GM15510 (cell line): ENCODE data around the gene MRPL58.

Experiments
- POLR2A ChIP-seq: IDR thresholded peaks from 3 replicates; pipeline ENCODE4 v1.6.1; 2011; ENCODE audit warnings: borderline replicate concordance; ENCODE audit not compliant: insufficient read length; ENCODE audit errors: extremely low read depth

The MRPL58 gene

DNA sequence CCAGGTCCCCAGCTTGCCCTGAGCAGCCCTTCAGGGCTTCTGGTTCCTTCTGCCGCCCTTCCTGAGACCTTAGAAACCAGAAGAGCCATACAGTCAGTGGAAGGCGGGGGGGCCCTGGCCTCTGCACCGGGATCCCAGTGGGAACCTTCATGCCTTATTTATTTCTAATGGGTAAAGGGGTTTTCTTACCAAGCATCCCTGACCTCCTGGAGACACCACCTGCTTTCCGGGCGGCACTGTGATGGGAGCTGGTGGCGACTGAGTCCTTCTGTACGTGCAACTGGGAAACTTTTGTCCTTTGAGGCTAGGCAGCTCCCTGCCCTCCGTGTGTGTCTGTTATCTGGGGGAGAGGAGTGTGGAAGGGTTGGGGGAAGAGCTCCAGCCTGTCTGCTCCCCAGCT is 7.2 kb upstream of the MRPL58 start:
- TF ChIP-seq POLR2A = no peak

DNA sequence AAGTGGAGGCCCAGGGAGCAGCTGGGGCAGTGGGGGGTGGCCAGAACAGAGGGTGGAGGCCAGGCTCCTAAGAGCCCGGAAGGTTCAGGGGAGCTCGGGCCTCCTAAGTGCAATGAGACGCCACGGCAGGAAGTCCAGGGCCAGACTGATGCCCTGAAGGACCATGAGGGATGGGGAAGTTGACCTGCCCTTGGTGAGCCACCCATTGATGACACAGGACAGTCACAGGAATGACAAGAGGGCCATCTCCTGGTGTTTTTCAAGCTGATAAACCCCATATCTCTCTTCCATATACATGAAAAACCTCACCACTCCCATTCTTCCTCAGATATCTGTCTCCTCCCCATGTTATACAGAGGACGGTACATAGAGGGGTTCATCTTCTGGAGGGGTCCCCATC is 5.8 kb upstream of the MRPL58 start:
- TF ChIP-seq POLR2A = no peak

DNA sequence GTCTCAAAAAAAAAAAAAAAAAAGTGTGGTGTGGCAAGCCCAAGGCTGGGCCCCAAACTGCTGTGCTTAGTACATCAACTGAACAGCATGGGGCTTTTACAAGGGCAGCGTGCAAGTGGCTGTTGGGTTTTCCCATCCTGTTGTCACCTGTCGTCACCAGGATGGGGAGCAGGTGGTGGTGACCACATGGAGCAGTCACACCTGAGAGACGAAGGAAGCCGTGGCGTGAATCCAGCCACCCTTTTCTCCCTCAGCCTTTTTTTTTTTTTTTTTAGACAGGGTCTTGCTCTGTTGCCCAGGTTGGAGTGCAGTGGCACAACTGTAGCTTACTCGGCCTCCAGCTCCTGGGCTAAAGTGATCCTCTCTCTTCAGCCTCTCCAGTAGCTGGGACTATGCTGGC is 4.1 kb upstream of the MRPL58 start:
- TF ChIP-seq POLR2A = no peak

DNA sequence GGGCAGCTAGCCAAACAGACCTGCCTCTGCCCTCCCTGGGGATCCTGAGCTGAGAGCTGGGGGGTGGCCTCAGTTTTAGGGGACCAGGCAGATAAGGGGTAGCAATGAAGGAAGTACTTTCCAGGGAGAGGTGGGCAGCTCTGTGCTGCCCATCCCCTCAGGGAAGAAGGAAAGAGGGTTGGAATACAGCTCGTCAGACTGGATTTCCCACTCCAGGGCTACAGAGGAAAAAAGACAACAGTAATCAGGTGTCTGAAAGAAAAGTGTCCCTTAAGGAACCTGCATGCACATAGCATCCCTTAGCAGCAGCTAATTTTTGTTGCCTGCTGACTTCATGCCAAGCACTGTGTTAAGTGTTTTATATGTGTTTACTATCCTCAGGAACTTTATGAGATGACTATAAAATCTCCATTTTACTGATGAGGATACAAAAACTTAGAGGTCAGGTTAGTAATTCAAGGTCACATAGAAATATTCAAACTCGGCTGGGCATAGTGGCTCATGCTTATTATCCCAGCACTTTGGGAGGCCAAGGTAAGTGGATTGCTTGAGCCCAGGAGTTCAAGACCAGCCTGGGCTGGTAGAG is 3.2 kb upstream of the MRPL58 start:
- no peak for TF ChIP-seq POLR2A

DNA sequence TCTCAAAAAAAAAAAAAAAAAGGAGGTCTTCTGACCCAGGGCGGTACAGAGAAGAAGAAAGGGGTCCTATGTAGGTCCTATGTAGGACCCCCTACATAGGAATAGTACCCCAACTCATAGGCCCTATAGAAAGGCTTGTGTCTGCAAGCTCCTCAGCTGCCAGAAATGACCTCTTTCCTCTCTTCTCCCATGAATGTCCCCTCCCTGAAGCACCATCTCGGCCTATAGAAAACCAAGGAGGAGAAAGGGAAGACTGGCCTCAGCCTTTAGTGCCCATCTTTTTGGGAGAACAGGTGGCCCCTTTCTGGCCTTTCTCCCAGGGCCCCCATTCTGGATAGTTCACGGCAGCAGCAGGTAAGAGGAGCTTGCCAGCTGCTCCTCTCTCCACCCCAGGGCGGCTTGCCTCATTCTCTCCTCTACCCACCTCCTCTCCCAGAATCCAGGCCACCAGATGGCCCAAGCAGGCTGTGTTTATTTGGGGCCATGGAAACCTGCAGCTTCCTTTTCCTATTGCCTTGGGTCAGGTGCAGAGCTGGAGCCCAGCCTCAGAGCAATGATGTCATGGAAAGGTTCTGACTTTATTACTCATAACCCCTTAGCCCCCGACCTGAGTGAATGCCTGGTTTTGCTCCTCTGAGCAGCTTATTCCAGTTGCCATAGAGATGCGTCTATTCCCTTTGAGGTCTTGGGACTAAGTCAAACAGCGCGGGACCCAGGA is 1.6 kb upstream of the MRPL58 start:
- TF ChIP-seq POLR2A = no peak

DNA sequence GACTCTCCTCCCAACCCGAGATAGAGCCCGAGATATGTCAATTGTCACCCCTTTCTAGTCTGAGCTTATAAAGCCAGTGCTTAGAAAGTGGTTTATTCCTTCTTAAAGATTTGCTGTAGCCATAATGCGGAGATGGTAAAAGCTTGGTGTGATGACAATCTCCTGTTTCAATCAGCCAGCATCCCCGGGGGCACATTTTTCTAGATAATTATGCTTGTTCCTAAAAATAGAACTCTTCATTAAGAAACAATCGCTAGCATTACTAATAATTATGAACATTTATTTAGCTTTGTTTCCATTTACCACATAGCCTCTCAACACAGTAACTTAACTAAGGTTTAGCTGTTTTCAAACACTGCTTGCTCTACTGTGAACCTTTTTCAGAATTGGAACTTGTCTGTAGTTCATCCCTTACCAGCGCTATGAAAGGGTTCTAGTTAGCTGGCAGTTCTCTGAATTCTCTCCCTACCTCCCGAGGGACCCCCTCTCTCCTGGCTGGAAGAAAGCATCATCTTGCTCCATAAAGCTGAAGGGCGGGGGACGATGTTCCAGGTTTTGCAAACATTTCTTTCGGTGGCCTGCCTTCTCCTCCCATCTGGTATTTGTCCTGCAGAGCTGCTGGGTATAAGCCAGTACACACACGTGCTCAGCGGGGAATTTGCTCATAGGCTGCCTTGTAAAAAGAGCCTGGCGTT is 922 bp upstream of the MRPL58 start:
- TF ChIP-seq POLR2A = no peak

DNA sequence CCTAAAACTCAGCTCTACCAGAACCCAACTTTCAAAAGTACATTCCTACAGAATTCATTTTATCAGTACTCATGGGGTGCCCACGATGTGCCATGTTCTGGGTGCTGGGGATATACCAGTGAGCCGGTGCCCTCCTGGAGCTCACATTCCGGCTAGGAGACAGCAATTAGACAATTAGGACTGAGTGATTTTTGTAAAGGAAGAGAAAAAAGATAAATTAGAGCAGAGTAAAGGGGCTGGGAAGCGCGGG is 449 bp upstream of the MRPL58 start:
- TF ChIP-seq POLR2A = no peak

DNA sequence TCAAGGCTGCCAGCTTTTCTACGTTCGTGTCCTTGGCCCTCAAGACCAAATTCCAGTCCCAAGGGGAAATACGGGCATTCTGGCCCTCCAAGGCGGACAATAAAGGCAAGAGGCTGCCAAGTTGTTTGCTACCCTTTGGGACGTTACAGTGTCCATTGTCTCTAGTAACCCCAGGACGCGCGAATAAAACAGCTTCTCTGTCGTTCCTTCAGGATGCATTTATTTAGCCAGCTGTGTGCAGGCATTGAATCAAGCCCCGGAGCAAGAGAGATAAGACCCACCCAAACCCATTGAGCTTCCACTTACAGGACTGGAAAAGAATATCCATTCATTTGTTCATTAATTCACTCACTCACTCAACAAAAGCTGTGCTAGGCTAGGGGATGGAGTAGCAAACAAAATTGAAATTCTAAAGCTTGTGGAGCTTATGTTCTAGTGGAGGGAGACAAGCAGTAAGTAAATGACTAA is 656 bp downstream of the MRPL58 start:
- no peak for TF ChIP-seq POLR2A

DNA sequence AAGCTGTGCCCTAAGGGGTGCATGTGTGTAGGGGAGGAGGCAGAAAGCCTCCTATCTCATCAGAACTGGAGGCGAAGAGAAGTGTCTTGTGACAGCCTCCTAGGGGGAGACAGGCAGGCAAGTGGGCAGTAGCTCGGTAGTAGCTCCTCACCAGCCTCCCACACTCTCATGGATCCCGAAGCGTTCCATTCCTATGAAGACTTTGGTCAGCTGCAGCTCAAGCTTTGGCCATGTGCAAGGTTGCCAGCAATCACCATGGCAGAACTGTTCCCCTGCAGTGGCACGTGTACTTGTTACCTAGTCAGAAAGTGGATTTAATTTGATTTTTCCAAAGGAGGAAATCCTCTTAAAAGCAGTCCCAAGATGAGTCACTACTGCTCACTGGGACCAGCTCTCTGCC is 6.7 kb downstream of the MRPL58 start:
- TF ChIP-seq POLR2A = no peak

DNA sequence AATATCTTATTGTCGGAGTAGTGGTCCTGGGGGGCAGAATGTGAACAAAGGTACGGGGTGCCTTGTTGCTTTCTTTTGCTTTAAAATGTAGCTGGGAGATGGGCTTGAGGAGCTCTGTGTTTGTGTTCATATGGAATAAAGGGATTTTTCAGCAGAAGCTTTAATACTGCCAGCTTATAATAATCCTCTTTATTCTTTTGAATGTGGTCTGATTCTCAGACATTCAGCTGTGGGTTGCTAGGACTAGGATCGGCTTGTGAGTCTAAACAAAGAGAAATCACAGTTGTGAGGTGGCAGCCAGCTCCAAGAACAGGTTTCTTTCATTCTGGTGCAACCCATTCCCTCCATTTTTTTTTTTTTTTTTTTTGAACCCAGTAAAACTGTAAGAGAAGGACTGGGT is 7.2 kb downstream of the MRPL58 start:
- TF ChIP-seq POLR2A = no peak

DNA sequence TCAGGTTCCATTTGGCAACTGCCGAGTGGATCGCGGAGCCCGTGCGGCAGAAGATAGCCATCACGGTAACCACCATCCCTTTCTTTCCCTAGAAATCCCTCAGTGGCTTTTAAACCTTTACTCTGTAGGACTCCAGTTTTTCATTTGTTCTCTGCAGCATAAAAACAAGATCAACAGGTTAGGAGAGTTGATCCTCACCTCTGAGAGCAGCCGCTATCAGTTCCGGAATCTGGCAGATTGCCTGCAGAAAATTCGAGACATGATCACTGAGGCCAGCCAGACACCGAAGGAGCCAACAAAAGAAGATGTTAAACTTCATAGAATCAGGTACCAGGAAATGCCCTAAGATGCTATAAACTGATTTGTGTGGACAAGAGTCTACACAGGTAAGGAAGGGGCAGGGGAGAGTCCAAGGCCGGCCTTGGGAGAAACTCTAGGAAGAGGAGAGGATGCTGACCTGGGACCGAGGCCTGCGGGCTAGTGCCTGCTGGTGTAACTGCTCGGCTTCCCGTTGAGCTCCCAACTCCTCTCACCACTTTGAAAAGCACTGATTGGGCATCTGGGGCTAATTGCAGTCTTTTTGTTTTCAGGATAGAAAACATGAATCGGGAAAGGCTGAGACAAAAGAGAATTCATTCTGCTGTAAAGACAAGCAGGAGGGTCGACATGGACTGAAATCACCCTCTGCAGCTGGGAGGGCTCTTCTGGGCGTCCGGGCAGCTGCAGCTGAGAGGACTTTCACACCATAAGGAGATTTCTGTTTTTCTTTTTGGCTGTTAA is 8.1 kb downstream of the MRPL58 start:
- TF ChIP-seq POLR2A = no peak

DNA sequence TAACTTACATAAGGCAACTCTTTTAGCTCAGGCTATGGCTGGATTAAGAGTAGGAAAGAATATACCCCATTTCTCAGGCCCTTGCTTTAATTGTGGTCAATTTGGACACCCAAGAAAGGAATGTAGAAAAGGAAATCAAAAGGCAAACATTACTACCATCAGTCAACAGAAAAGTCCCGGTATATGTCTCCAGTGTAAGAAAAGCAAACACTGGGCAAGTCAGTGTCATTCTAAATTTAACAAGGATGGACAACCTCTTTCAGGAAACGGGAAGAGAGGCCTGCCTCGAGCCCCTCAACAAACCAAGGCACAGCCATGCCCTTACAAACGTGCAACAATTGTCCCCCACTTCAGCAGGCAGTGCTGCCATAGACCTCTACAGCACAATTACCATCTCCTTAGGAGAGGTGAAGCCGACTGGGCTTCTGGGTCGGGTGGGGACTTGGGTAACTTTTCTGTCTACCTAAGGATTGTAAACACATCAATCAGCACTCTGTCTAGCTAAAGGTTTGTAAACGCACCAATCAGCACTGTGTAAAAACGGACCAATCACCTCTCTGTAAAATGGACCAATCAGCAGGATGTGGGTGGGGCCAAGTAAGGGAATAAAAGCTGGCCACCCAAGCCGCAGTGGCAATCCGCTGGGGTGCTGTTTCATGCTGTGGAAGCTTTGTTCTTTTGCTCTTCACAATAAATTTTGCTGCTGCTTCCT is 12.4 kb downstream of the MRPL58 start:
- TF ChIP-seq POLR2A = no peak

DNA sequence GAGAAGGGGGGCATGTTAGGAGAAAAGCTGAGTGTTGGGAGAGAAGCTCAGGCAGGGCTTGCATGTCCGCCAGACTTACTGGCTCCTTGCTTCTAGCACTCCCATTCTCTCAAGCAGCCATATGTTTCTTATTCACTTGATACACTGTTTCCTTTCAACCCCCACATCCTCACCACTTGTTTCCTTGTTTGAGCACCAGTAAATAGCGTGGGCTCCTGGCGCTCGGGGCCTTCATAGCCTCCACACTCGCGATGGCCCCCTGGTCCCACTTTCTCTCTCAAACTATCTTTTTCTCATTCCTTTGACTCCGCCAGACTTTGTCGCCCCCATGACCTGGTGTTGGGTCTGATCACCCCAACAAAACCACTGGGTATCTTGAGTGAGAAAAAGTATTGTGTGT is 17.7 kb downstream of the MRPL58 start:
- TF ChIP-seq POLR2A = no peak

DNA sequence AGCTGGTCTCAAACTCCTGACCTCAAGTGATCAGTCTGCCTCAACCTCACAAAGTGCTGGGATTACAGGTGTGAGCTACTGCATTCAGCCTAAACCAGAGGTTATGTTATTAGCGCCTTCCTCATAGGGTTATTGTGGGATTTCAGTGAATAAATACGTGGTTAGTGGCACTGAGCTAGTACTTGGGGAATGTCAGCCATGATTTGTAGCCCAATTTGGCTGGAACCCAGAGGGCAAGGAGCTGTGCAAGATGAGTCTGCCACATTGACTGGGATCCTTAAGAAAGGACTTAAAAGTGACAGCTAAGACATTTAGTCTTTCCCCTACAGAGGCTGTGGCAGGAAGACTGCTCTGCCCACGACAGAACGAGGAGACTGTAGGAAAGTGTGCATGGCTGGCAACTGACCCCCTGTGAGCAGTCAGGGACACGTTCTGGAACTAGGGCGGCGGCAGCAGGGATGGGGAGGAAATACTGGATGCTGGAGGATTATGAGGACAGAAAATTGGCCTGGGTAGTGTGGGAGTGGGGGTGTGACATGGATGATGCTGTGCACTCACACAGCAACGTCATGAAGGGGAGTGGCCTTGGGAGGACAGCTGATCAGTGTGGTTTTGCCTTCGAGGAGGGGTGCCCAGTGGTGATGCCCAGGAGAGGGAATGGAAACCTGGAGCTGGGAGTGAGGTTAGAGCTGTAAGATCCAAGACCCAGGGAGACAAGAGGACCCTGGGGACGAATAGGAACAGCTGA is 19.7 kb downstream of the MRPL58 start:
- TF ChIP-seq POLR2A = no peak

DNA sequence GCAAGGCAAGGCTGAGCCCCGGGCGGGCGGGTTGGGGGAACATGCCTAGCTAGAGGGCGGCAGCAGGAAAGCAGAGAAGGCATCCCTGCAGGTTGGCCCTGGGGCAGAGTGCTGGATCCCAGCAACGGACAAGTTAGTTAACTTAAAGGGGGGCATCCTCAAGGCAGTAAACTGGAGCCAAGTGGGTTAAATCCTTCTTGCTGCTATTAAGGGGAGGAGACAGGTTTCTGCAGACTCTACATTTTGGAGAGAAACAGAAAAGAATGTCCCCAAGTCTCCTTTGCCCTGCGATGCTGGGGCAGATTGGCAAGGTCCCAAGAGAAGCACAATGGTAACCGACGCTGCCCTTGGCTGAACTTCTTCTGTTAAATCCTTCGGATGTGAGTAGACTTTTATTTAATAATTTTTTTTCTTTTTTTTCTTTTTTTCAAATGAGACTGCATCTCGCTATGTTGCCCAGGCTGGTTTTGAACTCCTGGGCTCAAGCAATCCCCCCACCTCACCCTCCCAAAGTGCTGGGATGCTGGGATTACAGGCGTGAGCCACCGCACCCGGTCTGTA is 20.3 kb downstream of the MRPL58 start:
- no peak for TF ChIP-seq POLR2A
